HG03135 (cell line): ENCODE measurements around the gene KRT13.

Source experiments
- ATAC-seq: cut with Tn5 transposase; IDR thresholded peaks from one replicate; pipeline ENCODE4 v1.9.1; 2021; ENCODE audit warnings: mild to moderate bottlenecking, moderate library complexity; ENCODE audit not compliant: unreplicated experiment

The KRT13 gene

GRCh38 chr17:41537990-41538389 lies 32.6 kb upstream of the KRT13 start:
- ATAC-seq: no peak

- ATAC-seq: no peak
Measured at GRCh38 chr17:41537614-41537954, 32.2 kb upstream of the KRT13 start.

GRCh38 chr17:41536741-41537613 lies 31.6 kb upstream of the KRT13 start:
- ATAC-seq: no peak

GRCh38 chr17:41535764-41536481 lies 30.5 kb upstream of the KRT13 start:
- ATAC-seq: no peak

GRCh38 chr17:41534899-41535546 lies 29.6 kb upstream of the KRT13 start:
- no peak for ATAC-seq

- ATAC-seq: no peak
Measured at GRCh38 chr17:41533613-41534012, 28.2 kb upstream of the KRT13 start.

- ATAC-seq: no peak
Measured at GRCh38 chr17:41532947-41533570, 27.6 kb upstream of the KRT13 start.

GRCh38 chr17:41531993-41532392 lies 26.6 kb upstream of the KRT13 start:
- no peak for ATAC-seq

- no peak for ATAC-seq
Measured at GRCh38 chr17:41530062-41531048, 24.9 kb upstream of the KRT13 start.

GRCh38 chr17:41529491-41529915 lies 24.1 kb upstream of the KRT13 start:
- no peak for ATAC-seq

GRCh38 chr17:41528959-41529353 lies 23.5 kb upstream of the KRT13 start:
- ATAC-seq: no peak

GRCh38 chr17:41527063-41528023 lies 21.9 kb upstream of the KRT13 start:
- no peak for ATAC-seq

GRCh38 chr17:41524261-41524660 lies 18.8 kb upstream of the KRT13 start:
- ATAC-seq: no peak

GRCh38 chr17:41523787-41524186 lies 18.4 kb upstream of the KRT13 start:
- no peak for ATAC-seq

- no peak for ATAC-seq
Measured at GRCh38 chr17:41523225-41523593, 17.8 kb upstream of the KRT13 start.

- ATAC-seq: no peak
Measured at GRCh38 chr17:41522301-41523224, 17.2 kb upstream of the KRT13 start.

- no peak for ATAC-seq
Measured at GRCh38 chr17:41521574-41522261, 16.3 kb upstream of the KRT13 start.
